Suprapubic skin (tissue), 4 donors: ENCODE measurements around the gene COIL. TPM values are rescaled to one million over a fixed set of nuclear protein-coding genes. Genes with fewer than 3 reads are reported as not detected.

Experiments used
- DNase-seq, 2 donors: peaks; one replicate each; pipeline ENCODE4 v3.0.0-alpha.2; 2019; ENCODE audit warnings: low spot score in 2 of 2
- H3K27ac ChIP-seq: fragments of 200-600 bp; sonication (generic); one replicate; pipeline ENCODE4 v1.5.1; 2019
- H3K27me3 ChIP-seq: fragments of 200-600 bp; sonication (generic); one replicate; pipeline ENCODE4 v1.5.1; 2019
- H3K36me3 ChIP-seq: fragments of 200-600 bp; sonication (generic); one replicate; pipeline ENCODE4 v1.5.1; 2019
- H3K4me1 ChIP-seq: fragments of 200-600 bp; sonication (generic); one replicate; pipeline ENCODE4 v1.5.1; 2019
- H3K4me3 ChIP-seq: fragments of 200-600 bp; sonication (generic); one replicate; pipeline ENCODE4 v1.5.1; 2019; ENCODE audit warnings: mild to moderate bottlenecking
- H3K9me3 ChIP-seq: fragments of 200-600 bp; sonication (generic); one replicate; pipeline ENCODE4 v1.5.1; 2019
- EP300 ChIP-seq: sonication (generic); formaldehyde crosslinking; IDR thresholded peaks from one replicate; pipeline ENCODE4 v1.6.1; 2017; ENCODE audit warnings: antibody characterized with exemption
- POLR2A ChIP-seq, 2 donors: fragments of 450-650 bp; IDR thresholded peaks; one replicate each; pipeline ENCODE4 v1.6.1; 2017; ENCODE audit warnings: antibody characterized with exemption in 2 of 2, mild to moderate bottlenecking in 2 of 2, moderate library complexity in 2 of 2
- POLR2AphosphoS5 ChIP-seq, 3 donors: sonication (generic); formaldehyde crosslinking; IDR thresholded peaks; one replicate each; pipeline ENCODE4 v1.6.1; 2017; ENCODE audit warnings: antibody characterized with exemption in 3 of 3
- WGBS: methylation state at CpG from one replicate; pipeline ENCODE4 v1.1.5; 2018; 5-methylcytosine and 5-hydroxymethylcytosine counted together
- total RNA-seq, 4 donors: library from RNA; depleted of rRNA; stranded (reverse); fragments of >200 nt; gene quantifications; one replicate each; pipeline ENCODE4 v1.1.0, GENCODE V29; 2016
- TF ChIP-seq, protein P1 (sequence below), 2 donors: fragments of 200-600 bp in 1 of 2; fragments of 450-650 bp in 1 of 2; sonication (generic) in 1 of 2; IDR thresholded peaks; one replicate each; pipeline ENCODE4 v1.5.1; 2016 to 2019; ENCODE audit warnings: antibody characterized with exemption in 2 of 2, mild to moderate bottlenecking in 1 of 2, moderate library complexity in 1 of 2

Gene COIL
- total RNA-seq, 4 donors from 2014 or later: 13.0 to 15.6 (median 14.0) TPM

DNA sequence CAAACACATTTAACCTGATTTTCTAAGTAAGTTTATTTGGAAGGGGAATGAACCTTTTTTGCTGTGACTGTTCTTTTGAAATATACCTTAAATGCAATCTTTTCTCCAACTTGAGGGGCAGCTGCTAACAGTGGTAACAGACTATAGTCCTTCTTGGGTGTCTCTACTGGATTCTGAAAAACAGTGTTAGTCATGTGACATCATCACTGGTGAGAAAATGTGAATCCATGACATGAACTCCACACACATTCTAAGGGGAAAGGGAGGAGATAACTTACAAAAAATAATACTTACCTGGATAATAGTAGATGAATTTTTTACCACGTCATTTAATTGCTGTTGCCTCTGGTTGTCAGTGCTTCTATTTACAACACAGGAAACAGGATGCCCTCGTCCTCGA is 11.3 kb downstream of the COIL start:
- TF ChIP-seq POLR2A (IDR thresholded peaks at IDR 0.05) (no peak), EP300 (no peak), POLR2AphosphoS5 (IDR thresholded peaks at IDR 0.05) (no peak)
- TF ChIP-seq, protein P1, sequence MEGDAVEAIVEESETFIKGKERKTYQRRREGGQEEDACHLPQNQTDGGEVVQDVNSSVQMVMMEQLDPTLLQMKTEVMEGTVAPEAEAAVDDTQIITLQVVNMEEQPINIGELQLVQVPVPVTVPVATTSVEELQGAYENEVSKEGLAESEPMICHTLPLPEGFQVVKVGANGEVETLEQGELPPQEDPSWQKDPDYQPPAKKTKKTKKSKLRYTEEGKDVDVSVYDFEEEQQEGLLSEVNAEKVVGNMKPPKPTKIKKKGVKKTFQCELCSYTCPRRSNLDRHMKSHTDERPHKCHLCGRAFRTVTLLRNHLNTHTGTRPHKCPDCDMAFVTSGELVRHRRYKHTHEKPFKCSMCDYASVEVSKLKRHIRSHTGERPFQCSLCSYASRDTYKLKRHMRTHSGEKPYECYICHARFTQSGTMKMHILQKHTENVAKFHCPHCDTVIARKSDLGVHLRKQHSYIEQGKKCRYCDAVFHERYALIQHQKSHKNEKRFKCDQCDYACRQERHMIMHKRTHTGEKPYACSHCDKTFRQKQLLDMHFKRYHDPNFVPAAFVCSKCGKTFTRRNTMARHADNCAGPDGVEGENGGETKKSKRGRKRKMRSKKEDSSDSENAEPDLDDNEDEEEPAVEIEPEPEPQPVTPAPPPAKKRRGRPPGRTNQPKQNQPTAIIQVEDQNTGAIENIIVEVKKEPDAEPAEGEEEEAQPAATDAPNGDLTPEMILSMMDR (IDR thresholded peaks at IDR 0.05): no peak
- Histone ChIP-seq H3K36me3 (peaks cover 41% of the 10 kb centered on the region), H3K9me3 (no peaks in the 10 kb centered on the region), H3K27ac (no peak overlapping the region), H3K27me3 (no peaks in the 10 kb centered on the region), H3K4me3 (no peak overlapping the region), H3K4me1 (no peaks in the 10 kb centered on the region)
- 68% methylated on average over 3 of the region's 3 CpGs for WGBS
- DNase-seq: no peak

DNA sequence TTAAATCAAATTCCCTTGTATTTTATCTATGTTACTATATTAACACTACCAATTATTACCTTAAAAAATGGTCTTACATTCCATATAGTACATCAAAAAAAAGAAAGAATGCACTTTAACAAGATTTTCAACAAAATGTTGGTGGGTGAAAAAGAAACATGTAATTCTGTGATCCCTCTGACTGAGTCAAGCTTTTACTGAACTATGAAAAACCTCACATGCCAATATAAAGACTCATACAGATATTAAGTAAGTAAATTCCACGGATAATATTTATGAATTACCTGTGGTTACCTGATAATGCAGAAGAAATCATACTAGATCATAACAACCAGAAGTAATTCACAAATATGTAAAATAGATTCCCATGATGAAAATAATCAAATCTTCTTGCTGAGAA is 12.4 kb downstream of the COIL start:
- Histone ChIP-seq H3K36me3 (peaks cover 52% of the 10 kb centered on the region), H3K4me3 (no peak overlapping the region)

DNA sequence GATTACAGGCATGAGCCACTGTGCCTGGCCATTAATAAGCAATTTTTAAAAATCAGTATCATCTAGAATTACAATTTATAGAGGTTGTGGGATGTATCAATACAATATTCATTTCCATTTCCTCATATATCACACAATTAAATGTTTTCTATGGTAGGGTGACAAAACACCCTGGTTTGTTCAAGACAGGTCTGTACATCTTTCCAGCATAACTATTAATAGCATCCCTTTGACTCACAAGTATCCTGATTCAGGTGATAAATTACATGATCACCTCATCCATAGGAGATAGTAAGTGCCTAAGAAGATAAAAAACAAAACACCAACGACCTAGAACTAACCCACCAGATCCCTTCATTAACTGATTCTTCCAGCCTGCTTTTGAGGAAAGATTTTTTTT is 13.1 kb downstream of the COIL start:
- peaks cover 60% of the 10 kb centered on the region for H3K36me3 ChIP-seq

More for the DNA sequence above, 12.4 kb downstream of the COIL start:
- no peaks in the 10 kb centered on the region for H3K4me1 ChIP-seq
- no peak for DNase-seq
- no peak overlapping the region for H3K27ac ChIP-seq
- TF ChIP-seq POLR2AphosphoS5 (IDR thresholded peaks at IDR 0.05): no peak
- TF ChIP-seq, protein P1 (IDR thresholded peaks at IDR 0.05): no peak
- TF ChIP-seq POLR2A (IDR thresholded peaks at IDR 0.05): no peak
- no peak for TF ChIP-seq EP300
- no peaks in the 10 kb centered on the region for H3K9me3 ChIP-seq
- H3K27me3 ChIP-seq: no peaks in the 10 kb centered on the region
- 83% methylated on average over 1 of the region's 1 CpG for WGBS

DNA sequence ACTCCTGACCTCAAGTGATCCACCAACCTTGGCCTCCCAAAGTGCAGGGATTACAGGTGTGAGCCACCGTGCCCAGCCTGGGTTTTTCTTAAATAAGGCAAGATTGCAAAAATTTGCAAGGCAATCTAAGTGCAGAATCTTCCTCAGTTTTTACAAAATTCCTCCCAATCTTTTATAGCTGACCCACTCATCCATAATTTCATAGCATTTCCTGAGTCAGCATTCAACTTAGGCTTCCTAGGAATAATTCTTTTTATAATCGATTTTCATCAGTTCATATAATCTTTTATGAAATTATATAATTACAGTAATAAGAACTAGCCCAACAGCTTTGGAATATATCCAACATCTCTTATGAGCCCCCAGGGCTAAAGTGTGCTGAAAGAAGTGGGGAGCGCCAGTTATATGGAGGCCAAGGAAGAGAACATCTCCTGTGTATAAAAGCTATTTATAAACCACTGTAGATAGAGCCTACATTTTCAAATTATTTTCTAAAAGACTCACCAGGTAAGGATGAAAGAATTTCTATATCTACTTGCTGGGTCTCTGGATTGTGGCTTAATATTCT is 14.8 kb downstream of the COIL start:
- H3K9me3 ChIP-seq: no peaks in the 10 kb centered on the region
- H3K4me3 ChIP-seq: no peak overlapping the region
- H3K27me3 ChIP-seq: no peaks in the 10 kb centered on the region
- H3K27ac ChIP-seq: no peak overlapping the region
- H3K4me1 ChIP-seq: no peaks in the 10 kb centered on the region
- no peak for DNase-seq
- peaks cover 75% of the 10 kb centered on the region for H3K36me3 ChIP-seq
- TF ChIP-seq, protein P1 (IDR thresholded peaks at IDR 0.05): no peak
- TF ChIP-seq POLR2AphosphoS5 (IDR thresholded peaks at IDR 0.05) (no peak), POLR2A (IDR thresholded peaks at IDR 0.05) (no peak), EP300 (no peak)
- WGBS: 88% methylated on average over 3 of the region's 3 CpGs

More for the DNA sequence above, 13.1 kb downstream of the COIL start:
- Histone ChIP-seq H3K4me1 (no peaks in the 10 kb centered on the region), H3K4me3 (no peak overlapping the region), H3K9me3 (no peaks in the 10 kb centered on the region), H3K27ac (no peak overlapping the region), H3K27me3 (no peaks in the 10 kb centered on the region)
- no peak for TF ChIP-seq EP300
- no peak for TF ChIP-seq POLR2A (IDR thresholded peaks at IDR 0.05)
- TF ChIP-seq, protein P1 (IDR thresholded peaks at IDR 0.05): no peak
- no peak for TF ChIP-seq POLR2AphosphoS5 (IDR thresholded peaks at IDR 0.05)
- 53% methylated on average over 1 of the region's 1 CpG for WGBS
- no peak for DNase-seq

DNA sequence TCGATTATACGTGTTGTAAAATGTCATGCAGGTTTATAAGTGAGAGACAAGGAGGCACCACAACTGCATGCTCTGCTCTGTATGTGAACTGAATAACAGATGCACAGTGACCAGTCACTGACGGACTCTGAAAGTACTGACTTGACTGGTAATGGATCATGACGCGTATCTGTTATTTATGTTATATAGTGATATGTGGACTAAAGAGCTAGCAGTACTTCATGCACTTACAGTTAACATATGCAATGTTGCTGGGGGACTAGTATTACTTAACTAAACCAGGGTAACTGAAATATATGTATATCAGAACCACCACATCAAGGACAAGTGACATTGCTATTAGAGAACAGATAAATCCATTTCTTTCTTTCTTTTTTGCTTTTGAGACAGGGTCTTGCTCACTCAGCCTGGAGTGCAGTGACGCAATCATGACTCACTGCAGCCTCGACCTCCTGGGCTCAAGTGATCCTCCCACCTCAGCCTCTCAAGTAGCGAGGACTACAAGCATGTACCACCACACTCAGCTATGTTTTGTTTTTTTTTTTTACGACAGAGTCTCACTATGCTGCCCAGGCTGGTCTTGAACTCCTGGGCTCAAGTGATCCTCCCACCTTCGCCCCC is 17.2 kb downstream of the COIL start:
- H3K36me3 ChIP-seq: peaks cover 68% of the 10 kb centered on the region
- WGBS: 92% methylated on average over 10 of the region's 10 CpGs
- DNase-seq: no peak

More for the DNA sequence above, 17.2 kb downstream of the COIL start:
- Histone ChIP-seq H3K4me3 (no peak overlapping the region), H3K27me3 (no peaks in the 10 kb centered on the region), H3K27ac (no peak overlapping the region), H3K9me3 (no peaks in the 10 kb centered on the region), H3K4me1 (no peaks in the 10 kb centered on the region)
- TF ChIP-seq POLR2AphosphoS5 (IDR thresholded peaks at IDR 0.05): no peak
- TF ChIP-seq EP300: no peak
- TF ChIP-seq POLR2A (IDR thresholded peaks at IDR 0.05): no peak
- TF ChIP-seq, protein P1 (IDR thresholded peaks at IDR 0.05): no peak
